Endothelial cell of umbilical vein (primary cell): ENCODE data around the gene TM9SF4. TPM values are rescaled to one million over a fixed set of nuclear protein-coding genes. Genes with fewer than 3 reads are reported as not detected.

ENCODE experiments used
- BruUV-seq: library from RNA; stranded (reverse); fragments of 400-500 nt; replicated peaks from 2 replicates; lab custom pipeline; 2021; lab: Mats Ljungman, UMichigan
- CTCF ChIA-PET: fragments of 300-600, 350-600 bp; sonication (Branson Sonifier 250); formaldehyde crosslinking; loops from one replicate; lab custom pipeline; 2021; ENCODE audit warnings: antibody characterized with exemption, inconsistent platforms; lab: Charles Lee
- POLR2A ChIA-PET: fragments of 300-600, 350-600 bp; sonication (Branson Sonifier 250); formaldehyde crosslinking; loops from one replicate; lab custom pipeline; 2021; ENCODE audit warnings: antibody characterized with exemption, inconsistent platforms; lab: Charles Lee
- DNase-seq: peaks from one replicate; pipeline ENCODE4 v3.0.0-alpha.2; 2011; ENCODE audit warnings: low read depth, low spot score
- FAIRE-seq: peaks from 2 replicates; lab custom pipeline; 2011; peaks lifted over from hg19 to GRCh38; lab: Jason Lieb, UNC
- H2AFZ ChIP-seq: 2 replicates; pipeline ENCODE4 v1.6.0; 2012; ENCODE audit warnings: low read depth, low read length, control low read depth, inconsistent platforms
- H3K27ac ChIP-seq: 2 replicates; pipeline ENCODE4 v1.5.1; 2011; ENCODE audit warnings: low read depth, mild to moderate bottlenecking, control low read depth, low read length, moderate library complexity; ENCODE audit not compliant: insufficient read depth
- H3K27me3 ChIP-seq, 2 experiments: 2 replicates each; pipeline versions ENCODE4 v1.6.0 to v1.6.1; 2011; ENCODE audit warnings: low read length in 2 of 2, mixed read lengths in 1 of 2; ENCODE audit not compliant: control insufficient read depth in 2 of 2, insufficient read depth in 2 of 2
- H3K36me3 ChIP-seq, 2 experiments: 2 replicates in 1 of 2; 3 replicates in 1 of 2; pipeline ENCODE4 v1.5.1; 2011; ENCODE audit warnings: low read length in 2 of 2, mild to moderate bottlenecking in 1 of 2, moderate library complexity in 1 of 2; ENCODE audit not compliant: control insufficient read depth in 2 of 2, insufficient read depth in 2 of 2; ENCODE audit errors: extremely low read depth in 1 of 2
- H3K4me1 ChIP-seq: 3 replicates; pipeline ENCODE4 v1.5.1; 2011; ENCODE audit warnings: mild to moderate bottlenecking, low read length; ENCODE audit not compliant: control insufficient read depth, insufficient read depth; ENCODE audit errors: extremely low read depth
- H3K4me2 ChIP-seq: 2 replicates; pipeline ENCODE4 v1.6.1; 2011; ENCODE audit warnings: low read length, control low read depth, mixed read lengths; ENCODE audit not compliant: insufficient read depth
- H3K4me3 ChIP-seq, 3 experiments: fragments of 200-600 bp in 1 of 3; sonication (generic), shearing (Covaris generic) in 1 of 3; replicated peaks in 1 of 3; 2 replicates each; pipeline ENCODE4 v1.5.1; 2011 to 2016; ENCODE audit warnings: control low read depth in 3 of 3, low read length in 3 of 3, mild to moderate bottlenecking in 2 of 3, inconsistent platforms in 1 of 3, low read depth in 1 of 3, moderate library complexity in 1 of 3; ENCODE audit not compliant: insufficient read depth in 1 of 3
- H3K79me2 ChIP-seq: 2 replicates; pipeline ENCODE4 v1.6.0; 2012; ENCODE audit warnings: low read length, inconsistent platforms; ENCODE audit not compliant: control insufficient read depth, insufficient read depth
- H3K9ac ChIP-seq: replicated peaks from 2 replicates; pipeline ENCODE3; 2011; ENCODE audit warnings: low read length, control low read depth; ENCODE audit not compliant: insufficient read depth; ENCODE audit errors: extremely low read depth
- H3K9me1 ChIP-seq: replicated peaks from 3 replicates; pipeline ENCODE4 v1.6.0; 2011; ENCODE audit warnings: mild to moderate bottlenecking, low read length; ENCODE audit not compliant: control insufficient read depth, insufficient read depth; ENCODE audit errors: extremely low read depth
- H3K9me3 ChIP-seq: replicated peaks from 2 replicates; pipeline ENCODE4 v1.5.1; 2012; ENCODE audit warnings: low read length, inconsistent platforms; ENCODE audit not compliant: control insufficient read depth, insufficient read depth
- H4K20me1 ChIP-seq: replicated peaks from 2 replicates; pipeline ENCODE3; 2011; ENCODE audit warnings: mild to moderate bottlenecking, low read length; ENCODE audit not compliant: control insufficient read depth, insufficient read depth; ENCODE audit errors: extremely low read depth
- EZH2 ChIP-seq: IDR thresholded peaks from 2 replicates; pipeline ENCODE4 v1.6.1; 2012; ENCODE audit warnings: borderline replicate concordance, low read depth, mild to moderate bottlenecking, moderate library complexity, low read length, inconsistent platforms; ENCODE audit not compliant: severe bottlenecking
- FOS ChIP-seq: IDR thresholded peaks from 2 replicates; pipeline ENCODE4 v1.6.1; 2011; ENCODE audit warnings: mild to moderate bottlenecking, low read length, moderate library complexity, borderline replicate concordance; ENCODE audit not compliant: insufficient read depth
- GATA2 ChIP-seq: IDR thresholded peaks from 2 replicates; pipeline ENCODE4 v1.7.0; 2011; ENCODE audit warnings: low read depth, mild to moderate bottlenecking, moderate library complexity, mixed read lengths, low read length; ENCODE audit not compliant: insufficient read length, insufficient read depth
- JUN ChIP-seq: IDR thresholded peaks from 2 replicates; pipeline ENCODE4 v1.6.1; 2011; ENCODE audit warnings: borderline replicate concordance, low read depth; ENCODE audit not compliant: insufficient read length, insufficient read depth
- MYC ChIP-seq: IDR thresholded peaks from one replicate; pipeline ENCODE4 v1.6.1; 2011; ENCODE audit warnings: mild to moderate bottlenecking, low read depth, low read length
- POLR2A ChIP-seq: IDR thresholded peaks from 2 replicates; pipeline ENCODE4 v1.6.1; 2012; ENCODE audit warnings: low read depth, mild to moderate bottlenecking, control low read depth, low read length
- POLR2AphosphoS5 ChIP-seq: IDR thresholded peaks from 2 replicates; pipeline ENCODE4 v1.6.1; 2012; ENCODE audit warnings: low read depth, mild to moderate bottlenecking, control low read depth, low read length, moderate library complexity; ENCODE audit not compliant: insufficient read depth
- dilution Hi-C: fragments of 300-500 bp; cut with MboI; formaldehyde crosslinking; loops from one replicate; pipeline ENCODE4 v1.15.0; 2019; ENCODE audit warnings: low sequenced_read_pairs; ENCODE audit not compliant: extremely low pct_ligation_motif_present
- intact Hi-C: fragments of 100-400 bp; cut with micrococcal nuclease; formaldehyde crosslinking; loops from one replicate; pipeline ENCODE4 v1.10.0; 2022
- polyA plus RNA-seq, 4 experiments: library from polyadenylated mRNA; depleted of rRNA in 3 of 4; stranded (reverse) in 3 of 4; unstranded in 1 of 4; fragments of >200 nt; gene quantifications; 2 replicates each; pipeline versions ENCODE4 v1.2.1 to v1.2.3, GENCODE V29; 2011 to 2012; ENCODE audit warnings: missing spikeins in 1 of 4
- total RNA-seq: library from RNA; stranded (reverse); gene quantifications from 2 replicates; pipeline ENCODE4 v1.2.3, GENCODE V29; 2021
- TF ChIP-seq, protein P1 (sequence below), 2 donors: IDR thresholded peaks; 1 replicate in 1 of 2; 2 replicates in 1 of 2; pipeline ENCODE4 v1.5.1; 2011; ENCODE audit warnings: low read length in 2 of 2, mild to moderate bottlenecking in 2 of 2, moderate library complexity in 2 of 2, control low read depth in 1 of 2, inconsistent platforms in 1 of 2, low read depth in 1 of 2; ENCODE audit not compliant: insufficient read depth in 1 of 2; ENCODE audit errors: extremely low read depth in 1 of 2
- TF ChIP-seq, protein P2 (sequence below): IDR thresholded peaks from 2 replicates; pipeline ENCODE4 v1.6.1; 2011; ENCODE audit not compliant: insufficient read depth, insufficient read length

Gene TM9SF4
- total and polyA plus RNA-seq, 2 donors (not counting 3 experiments of a cell fraction or from before 2014, with no cell fraction given) = 46.4 to 61.9 TPM

DNA sequence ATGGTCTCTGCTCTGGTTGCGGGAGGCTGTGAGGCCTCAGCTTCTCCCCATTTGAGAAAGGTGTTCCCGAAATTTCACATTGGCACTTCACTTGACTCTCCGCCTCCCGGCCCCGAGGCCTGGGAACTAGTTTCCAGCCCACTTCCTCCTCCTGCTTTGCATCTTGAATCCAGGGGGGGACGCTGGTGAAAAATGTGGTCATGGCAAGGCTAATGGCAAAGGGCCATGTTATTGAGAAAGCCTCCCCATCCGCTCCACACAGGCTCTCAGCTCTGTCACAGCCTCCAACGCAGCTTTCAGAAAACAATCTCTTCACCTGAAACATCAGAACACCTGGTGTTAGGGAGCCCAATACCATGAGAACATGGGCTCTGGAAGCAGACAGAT, 92.5 kb downstream of the TM9SF4 start:
- peaks cover 12% of the 10 kb centered on the region for H3K4me1 ChIP-seq
- TF ChIP-seq JUN (no peak), FOS (no peak), EZH2 (no peak), MYC (no peak), POLR2AphosphoS5 (no peak), POLR2A (no peak), GATA2 (no peak)
- TF ChIP-seq, protein P1, sequence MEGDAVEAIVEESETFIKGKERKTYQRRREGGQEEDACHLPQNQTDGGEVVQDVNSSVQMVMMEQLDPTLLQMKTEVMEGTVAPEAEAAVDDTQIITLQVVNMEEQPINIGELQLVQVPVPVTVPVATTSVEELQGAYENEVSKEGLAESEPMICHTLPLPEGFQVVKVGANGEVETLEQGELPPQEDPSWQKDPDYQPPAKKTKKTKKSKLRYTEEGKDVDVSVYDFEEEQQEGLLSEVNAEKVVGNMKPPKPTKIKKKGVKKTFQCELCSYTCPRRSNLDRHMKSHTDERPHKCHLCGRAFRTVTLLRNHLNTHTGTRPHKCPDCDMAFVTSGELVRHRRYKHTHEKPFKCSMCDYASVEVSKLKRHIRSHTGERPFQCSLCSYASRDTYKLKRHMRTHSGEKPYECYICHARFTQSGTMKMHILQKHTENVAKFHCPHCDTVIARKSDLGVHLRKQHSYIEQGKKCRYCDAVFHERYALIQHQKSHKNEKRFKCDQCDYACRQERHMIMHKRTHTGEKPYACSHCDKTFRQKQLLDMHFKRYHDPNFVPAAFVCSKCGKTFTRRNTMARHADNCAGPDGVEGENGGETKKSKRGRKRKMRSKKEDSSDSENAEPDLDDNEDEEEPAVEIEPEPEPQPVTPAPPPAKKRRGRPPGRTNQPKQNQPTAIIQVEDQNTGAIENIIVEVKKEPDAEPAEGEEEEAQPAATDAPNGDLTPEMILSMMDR (IDR thresholded peaks at IDR 0.05; ENCODE audit: extremely low read depth in 1 of 2, insufficient read depth in 1 of 2, low read depth in 1 of 2, low read length in 2 of 2) = no peak
- TF ChIP-seq, protein P2, sequence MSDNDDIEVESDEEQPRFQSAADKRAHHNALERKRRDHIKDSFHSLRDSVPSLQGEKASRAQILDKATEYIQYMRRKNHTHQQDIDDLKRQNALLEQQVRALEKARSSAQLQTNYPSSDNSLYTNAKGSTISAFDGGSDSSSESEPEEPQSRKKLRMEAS = no peak
- H3K36me3 ChIP-seq = peaks cover 17 to 27% of the 10 kb centered on the region in 2 experiments
- FAIRE-seq (no peak), DNase-seq (no peak)
- H3K4me2 ChIP-seq = no peak overlapping the region
- H3K9me1 ChIP-seq = no peaks in the 10 kb centered on the region
- no peak overlapping the region for H3K9ac ChIP-seq
- no peaks in the 10 kb centered on the region for H4K20me1 ChIP-seq
- peaks cover 67% of the 10 kb centered on the region for H3K79me2 ChIP-seq
- POLR2A ChIA-PET = no interaction called here
- no TSS peak for BruUV-seq
- no peaks in the 10 kb centered on the region for H3K9me3 ChIP-seq
- CTCF ChIA-PET = no interaction called here
- H3K27ac ChIP-seq = no peak overlapping the region
- no peak overlapping the region for H2AFZ ChIP-seq
- no peak overlapping the region for H3K4me3 ChIP-seq
- H3K27me3 ChIP-seq = no peaks in the 10 kb centered on the region
- dilution Hi-C loops = no loop called here
- intact Hi-C loops = no loop called here
